ENCODE data around the gene CFAP74.

Gene CFAP74

DNA sequence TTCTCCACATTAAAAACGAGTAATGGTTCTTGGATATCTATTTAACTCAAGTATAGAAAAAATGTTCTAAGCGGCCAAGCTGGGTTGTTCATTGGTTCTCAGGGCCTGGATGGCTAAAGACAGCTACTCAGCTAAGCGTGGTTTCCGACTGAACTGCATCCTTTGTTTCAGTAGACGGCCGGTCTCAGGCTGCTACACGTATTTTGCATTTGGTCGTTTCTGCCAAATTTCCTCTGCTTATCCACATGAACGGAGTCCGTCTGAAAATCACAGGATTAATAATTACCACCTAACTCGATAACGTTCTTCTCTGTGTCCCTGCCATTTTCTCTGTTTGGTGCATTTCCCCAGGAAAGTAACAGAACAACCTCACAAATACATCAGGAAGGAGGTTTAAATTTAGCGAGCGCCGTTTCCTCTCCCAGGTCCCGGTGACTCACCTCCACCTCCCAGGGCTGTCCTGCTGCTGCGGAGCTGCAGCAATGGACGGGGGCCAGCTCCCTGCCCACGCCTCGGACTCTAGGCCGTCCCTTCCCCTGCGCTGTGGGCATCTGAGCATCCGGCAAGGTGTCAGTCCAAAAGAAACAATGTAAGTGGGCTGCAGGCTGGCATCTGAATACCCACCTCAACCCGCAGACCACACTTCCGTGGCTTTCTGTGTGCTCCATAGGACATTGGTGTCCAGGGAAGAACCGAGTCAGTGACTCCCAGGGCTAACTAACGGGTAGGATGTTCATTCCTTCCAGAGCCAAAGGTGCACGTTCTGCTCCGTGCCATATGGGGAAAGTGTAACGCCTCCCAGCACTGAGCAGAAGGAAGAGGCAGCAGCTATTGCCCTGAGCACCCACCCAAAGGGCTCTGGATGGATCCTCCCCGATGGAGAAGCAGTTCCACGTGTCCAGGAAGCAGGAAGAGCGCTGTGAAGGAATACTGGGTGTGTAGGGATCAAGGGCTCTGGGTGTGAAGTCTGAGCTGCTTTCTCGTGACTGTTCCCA, 11.5 kb upstream of the CFAP74 start:
- TF ChIP-seq, protein P1, sequence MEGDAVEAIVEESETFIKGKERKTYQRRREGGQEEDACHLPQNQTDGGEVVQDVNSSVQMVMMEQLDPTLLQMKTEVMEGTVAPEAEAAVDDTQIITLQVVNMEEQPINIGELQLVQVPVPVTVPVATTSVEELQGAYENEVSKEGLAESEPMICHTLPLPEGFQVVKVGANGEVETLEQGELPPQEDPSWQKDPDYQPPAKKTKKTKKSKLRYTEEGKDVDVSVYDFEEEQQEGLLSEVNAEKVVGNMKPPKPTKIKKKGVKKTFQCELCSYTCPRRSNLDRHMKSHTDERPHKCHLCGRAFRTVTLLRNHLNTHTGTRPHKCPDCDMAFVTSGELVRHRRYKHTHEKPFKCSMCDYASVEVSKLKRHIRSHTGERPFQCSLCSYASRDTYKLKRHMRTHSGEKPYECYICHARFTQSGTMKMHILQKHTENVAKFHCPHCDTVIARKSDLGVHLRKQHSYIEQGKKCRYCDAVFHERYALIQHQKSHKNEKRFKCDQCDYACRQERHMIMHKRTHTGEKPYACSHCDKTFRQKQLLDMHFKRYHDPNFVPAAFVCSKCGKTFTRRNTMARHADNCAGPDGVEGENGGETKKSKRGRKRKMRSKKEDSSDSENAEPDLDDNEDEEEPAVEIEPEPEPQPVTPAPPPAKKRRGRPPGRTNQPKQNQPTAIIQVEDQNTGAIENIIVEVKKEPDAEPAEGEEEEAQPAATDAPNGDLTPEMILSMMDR (IDR thresholded peaks at IDR 0.05; ENCODE audit: control insufficient read depth, insufficient read depth, low read depth, low read length, missing control alignments) = no peak
- no peak overlapping the region for H3K4me3 ChIP-seq (ENCODE audit: control insufficient read depth, low read depth, low read length)
- no peak for DNase-seq (ENCODE audit: low read depth)

DNA sequence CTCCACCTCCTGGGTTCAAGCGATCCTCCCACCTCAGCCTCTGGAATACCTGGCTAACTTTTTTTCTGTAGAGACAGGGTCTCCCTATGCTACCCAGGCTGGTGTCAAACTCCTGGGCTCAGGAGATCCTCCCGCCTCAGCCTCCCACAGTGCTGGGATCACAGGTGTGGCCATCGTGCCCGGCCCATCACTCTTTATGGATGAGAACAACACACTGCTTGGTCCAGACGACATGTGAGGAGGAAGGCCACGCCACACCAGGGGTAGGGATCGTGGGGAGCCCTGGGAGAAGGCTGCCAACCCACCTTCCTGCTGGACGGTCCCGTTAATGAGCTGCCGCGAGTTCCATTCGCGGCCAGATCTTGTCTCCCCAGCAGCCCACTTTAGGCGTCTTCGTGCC, 10.6 kb upstream of the CFAP74 start:
- no peak overlapping the region for H3K4me3 ChIP-seq (ENCODE audit: control insufficient read depth, low read depth, low read length)
- TF ChIP-seq, protein P1 (IDR thresholded peaks at IDR 0.05; ENCODE audit: control insufficient read depth, insufficient read depth, low read depth, low read length, missing control alignments) = no peak
- DNase-seq (ENCODE audit: low read depth) = no peak

DNA sequence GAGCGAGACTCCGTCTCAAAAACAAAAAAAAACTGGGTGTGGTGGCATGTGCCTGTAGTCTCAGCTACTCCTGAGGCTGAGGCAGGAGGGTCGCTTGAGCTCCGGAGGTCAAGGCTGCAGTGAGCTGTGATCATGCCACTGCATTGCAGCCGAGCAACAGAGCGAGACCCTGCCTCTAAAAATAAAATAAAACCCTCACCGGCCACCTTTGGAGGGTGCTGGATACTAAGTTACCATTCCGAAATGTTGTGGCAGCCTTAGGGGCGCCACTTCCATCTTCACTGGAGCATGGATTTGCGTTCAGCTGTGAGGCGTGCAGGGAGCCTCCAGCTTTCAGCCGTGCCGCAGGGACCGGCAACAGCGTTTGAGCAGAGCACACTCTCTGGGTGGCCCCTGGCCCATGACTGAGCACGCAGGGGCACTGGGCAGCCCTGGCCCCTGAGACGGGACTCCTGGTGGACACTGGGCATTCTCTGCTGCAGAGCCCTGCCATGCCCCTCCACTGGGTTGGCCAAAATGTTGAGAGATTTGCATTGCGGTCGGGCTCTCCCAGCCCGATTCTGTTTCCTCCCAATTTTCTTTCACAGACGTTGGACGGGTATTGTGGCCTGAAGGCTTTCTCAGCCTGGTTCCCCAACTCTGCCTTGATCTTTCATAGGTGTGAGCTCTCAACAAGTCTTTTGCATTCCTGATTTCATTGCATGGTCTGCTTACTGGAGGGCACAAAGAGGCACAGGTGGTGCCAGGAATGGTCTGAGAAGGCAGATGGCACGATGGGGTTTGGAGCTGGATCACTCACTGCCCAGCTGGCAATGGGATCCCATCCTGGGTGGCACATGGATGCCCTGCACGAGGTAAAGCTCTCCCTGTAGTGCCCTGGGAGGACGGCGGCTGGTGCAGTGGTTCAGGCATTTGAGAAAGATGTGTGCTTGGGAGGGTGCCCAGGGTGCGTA, 5.8 kb upstream of the CFAP74 start:
- no peak overlapping the region for H3K4me3 ChIP-seq (ENCODE audit: control insufficient read depth, low read depth, low read length)
- DNase-seq (ENCODE audit: low read depth) = no peak
- TF ChIP-seq, protein P1 (IDR thresholded peaks at IDR 0.05; ENCODE audit: control insufficient read depth, insufficient read depth, low read depth, low read length, missing control alignments) = no peak

DNA sequence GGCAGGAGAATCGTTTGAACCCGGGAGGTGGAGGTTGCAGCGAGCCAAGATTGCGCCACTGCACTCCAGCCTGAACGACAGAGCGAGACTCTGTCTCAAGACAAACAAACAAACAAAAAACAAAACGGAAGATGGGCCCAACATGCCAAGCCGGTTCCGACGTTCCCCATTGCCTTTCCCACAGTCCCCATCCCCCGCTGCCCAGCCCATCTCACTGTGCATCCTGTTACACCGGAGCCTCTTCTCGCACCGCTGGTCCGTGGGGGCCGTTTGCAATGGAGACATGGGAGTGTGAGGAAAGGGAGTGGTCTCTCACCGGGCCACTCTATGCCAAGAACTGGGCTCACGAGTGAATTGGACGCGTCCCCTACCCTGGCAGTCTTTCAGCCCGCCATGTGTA, 1.3 kb upstream of the CFAP74 start:
- DNase-seq (ENCODE audit: low read depth) = no peak
- TF ChIP-seq, protein P1 (IDR thresholded peaks at IDR 0.05; ENCODE audit: control insufficient read depth, insufficient read depth, low read depth, low read length, missing control alignments) = no peak
- H3K4me3 ChIP-seq (ENCODE audit: control insufficient read depth, low read depth, low read length) = no peak overlapping the region

DNA sequence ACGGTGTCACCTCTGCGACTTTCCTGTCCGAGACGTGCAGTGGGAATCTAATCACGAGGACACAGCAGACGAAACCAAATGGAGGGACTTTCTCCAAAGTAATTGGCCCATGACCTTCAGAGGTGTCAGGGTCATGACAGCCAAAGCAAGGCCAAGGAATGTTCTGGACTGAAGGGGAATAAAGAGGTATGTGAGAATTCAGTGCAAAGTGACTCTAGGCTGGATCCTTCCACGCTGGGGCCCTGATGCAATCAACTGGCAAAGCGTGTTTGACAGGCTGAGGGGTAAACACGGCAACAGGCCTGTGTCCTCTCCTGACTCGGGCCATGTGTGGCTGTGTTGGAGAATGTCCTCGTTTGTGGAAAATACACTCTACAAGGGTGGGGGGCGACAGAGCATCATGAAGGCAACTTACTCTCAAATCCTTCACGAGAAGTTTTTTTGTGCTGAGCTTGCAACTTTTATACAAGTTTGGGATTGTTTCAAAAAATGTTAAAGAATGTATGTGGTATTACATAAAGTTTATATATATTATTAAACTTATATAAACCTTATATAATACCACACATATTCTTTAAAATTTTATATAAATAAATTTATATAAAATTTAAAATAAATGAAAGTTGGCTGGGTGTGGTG, 1.7 kb downstream of the CFAP74 start:
- TF ChIP-seq, protein P1 (IDR thresholded peaks at IDR 0.05; ENCODE audit: control insufficient read depth, insufficient read depth, low read depth, low read length, missing control alignments) = no peak
- H3K4me3 ChIP-seq (ENCODE audit: control insufficient read depth, low read depth, low read length) = no peak overlapping the region
- DNase-seq (ENCODE audit: low read depth) = no peak

DNA sequence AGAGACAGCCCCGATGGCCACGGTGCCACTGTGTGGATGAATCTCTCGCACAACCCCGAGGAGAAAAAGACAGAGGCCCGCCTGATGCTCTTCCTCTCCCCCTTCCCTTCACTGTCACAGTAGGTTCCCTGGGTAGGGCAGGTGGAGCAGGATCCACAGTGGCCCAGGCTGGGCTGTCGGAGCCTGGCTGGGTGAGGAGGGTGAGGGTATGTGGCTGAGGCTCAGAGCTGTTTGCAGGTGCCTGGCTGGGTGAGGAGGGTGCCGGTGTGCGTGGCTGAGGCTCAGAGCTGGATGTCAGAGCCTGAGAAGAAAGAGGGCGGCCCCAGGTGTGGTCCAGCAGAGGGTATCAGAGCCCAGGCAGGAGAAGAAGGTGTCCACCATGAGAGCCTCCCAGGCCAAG, 2.7 kb downstream of the CFAP74 start:
- no peak overlapping the region for H3K4me3 ChIP-seq (ENCODE audit: control insufficient read depth, low read depth, low read length)
- TF ChIP-seq, protein P1 (IDR thresholded peaks at IDR 0.05; ENCODE audit: control insufficient read depth, insufficient read depth, low read depth, low read length, missing control alignments) = no peak
- DNase-seq (ENCODE audit: low read depth) = no peak
